Body of pancreas (tissue), 4 donors: ENCODE measurements around the gene TOR4A. TPM values are rescaled to one million over a fixed set of nuclear protein-coding genes. Genes with fewer than 3 reads are reported as not detected.

ENCODE experiments used
- ATAC-seq: fragments of 150-250 bp; one replicate; pipeline ENCODE4 v1.9.1; 2016
- DNase-seq, 4 donors: peaks; one replicate each; pipeline ENCODE4 v3.0.0-alpha.2; 2019
- H3K27ac ChIP-seq, 4 donors: fragments of 200-600 bp; sonication (generic); 1 replicate in 3 of 4; 2 replicates in 1 of 4; pipeline versions ENCODE4 v1.5.1 to v1.6.1; 2016 to 2019; ENCODE audit warnings: mild to moderate bottlenecking in 1 of 4, mixed read lengths in 1 of 4, moderate library complexity in 1 of 4
- H3K27me3 ChIP-seq, 2 donors: fragments of 200-600 bp; sonication (generic); one replicate each; pipeline ENCODE4 v1.6.0; 2016; ENCODE audit warnings: mild to moderate bottlenecking in 1 of 2
- H3K36me3 ChIP-seq, 2 donors: fragments of 200-600 bp; sonication (generic); replicated peaks in 1 of 2; 2 replicates each; pipeline ENCODE4 v1.5.1; 2016; ENCODE audit warnings: low read depth in 2 of 2; ENCODE audit not compliant: insufficient read depth in 1 of 2
- H3K4me1 ChIP-seq: fragments of 200-600 bp; sonication (generic); one replicate; pipeline ENCODE4 v1.6.0; 2016
- H3K4me3 ChIP-seq, 2 donors: fragments of 200-600 bp; sonication (generic); 1 replicate in 1 of 2; 2 replicates in 1 of 2; pipeline ENCODE4 v1.5.1; 2016 to 2019
- H3K9me3 ChIP-seq, 3 donors: fragments of 200-600 bp; sonication (generic); 1 replicate in 2 of 3; 2 replicates in 1 of 3; pipeline ENCODE4 v1.5.1; 2016
- CTCF ChIP-seq, 7 experiments: fragments of 450-650 bp in 4 of 7; fragments of 200-600 bp in 3 of 7; sonication (generic) in 3 of 7; IDR thresholded peaks; one replicate each; pipeline ENCODE4 v1.5.1; 2016 to 2019; ENCODE audit warnings: antibody characterized with exemption in 7 of 7
- POLR2A ChIP-seq, 3 donors: fragments of 450-650 bp; IDR thresholded peaks; one replicate each; pipeline ENCODE4 v1.6.1; 2016; ENCODE audit warnings: antibody characterized with exemption in 3 of 3, mild to moderate bottlenecking in 2 of 3
- WGBS, 2 donors: methylation state at CpG; one replicate each; pipeline ENCODE4 v1.1.5; 2017; 5-methylcytosine and 5-hydroxymethylcytosine counted together
- intact Hi-C: fragments of 100-400 bp; cut with DNase I; formaldehyde crosslinking; loops from one replicate; pipeline ENCODE4 v1.15.1; 2023
- total RNA-seq, 2 donors: library from RNA; depleted of rRNA; stranded (reverse); fragments of >200 nt; gene quantifications; one replicate each; pipeline ENCODE4 v1.1.0, GENCODE V29; 2016

TOR4A gene
- total RNA-seq, 2 donors from 2014 or later = 9.9 to 12.2 TPM

GRCh38 chr9:137308057-137308619, 30.6 kb downstream of the TOR4A start:
- TF ChIP-seq POLR2A (IDR thresholded peaks at IDR 0.05) (no peak), CTCF (IDR thresholded peaks at IDR 0.05) (no peak)
- peak in 1 of 4 donors; percentile 22 for DNase-seq

GRCh38 chr9:137309368-137310188, 32.1 kb downstream of the TOR4A start:
- H3K27ac ChIP-seq = peak overlapping the region; percentile 99 to 100 (median 100)
- no peaks in the 10 kb centered on the region for H3K36me3 ChIP-seq
- peaks cover 95% of the 10 kb centered on the region for H3K4me1 ChIP-seq
- TF ChIP-seq POLR2A (IDR thresholded peaks at IDR 0.05) (no peak), CTCF (IDR thresholded peaks at IDR 0.05) (no peak)
- H3K4me3 ChIP-seq = no peak overlapping the region
- DNase-seq (peak in 3 of 4 donors; percentile 14 to 33 (median 22)), ATAC-seq (no peak)
- no peaks in the 10 kb centered on the region for H3K9me3 ChIP-seq
- 68 to 77% methylated on average over 6 to 15 of the region's 15 CpGs for WGBS, 2 donors
- intact Hi-C loops = loop anchor here (10.0 kb wide), 1 partner anchor 105 kb away; no protein-coding TSS in a partner anchor
- H3K27me3 ChIP-seq = no peaks in the 10 kb centered on the region

More at GRCh38 chr9:137308057-137308619, 30.6 kb downstream of the TOR4A start:
- Histone ChIP-seq H3K4me1 (peaks cover 97% of the 10 kb centered on the region), H3K9me3 (no peaks in the 10 kb centered on the region), H3K27me3 (no peaks in the 10 kb centered on the region), H3K27ac (peak overlapping the region; percentile 95 to 99 (median 96)), H3K36me3 (no peaks in the 10 kb centered on the region), H3K4me3 (no peak overlapping the region)
- 82 to 98% methylated on average over 7 to 20 of the region's 20 CpGs for WGBS, 2 donors
- intact Hi-C loops = no loop called here
- ATAC-seq = no peak

GRCh38 chr9:137310189-137311052, 32.9 kb downstream of the TOR4A start:
- Histone ChIP-seq H3K4me1 (peaks cover 95% of the 10 kb centered on the region), H3K27me3 (no peaks in the 10 kb centered on the region), H3K27ac (peak overlapping the region; percentile 99 to 100 (median 100)), H3K4me3 (no peak overlapping the region), H3K9me3 (no peaks in the 10 kb centered on the region), H3K36me3 (no peaks in the 10 kb centered on the region)
- TF ChIP-seq POLR2A (IDR thresholded peaks at IDR 0.05) (no peak), CTCF (IDR thresholded peaks at IDR 0.05) (no peak)
- intact Hi-C loops = loop anchor here (10.0 kb wide), 1 partner anchor 104 kb away; no protein-coding TSS in a partner anchor
- ATAC-seq (peak; percentile 29), DNase-seq (peak; percentile 76 to 87 (median 85))
- 49% methylated on average over 14 to 20 of the region's 20 CpGs for WGBS, 2 donors

- H3K4me1 ChIP-seq = peaks cover 95% of the 10 kb centered on the region
- intact Hi-C loops = loop anchor here (10.0 kb wide), 1 partner anchor 103 kb away; no protein-coding TSS in a partner anchor
- H3K9me3 ChIP-seq = no peaks in the 10 kb centered on the region
- WGBS, 2 donors = 24% methylated on average over 17 of the region's 27 CpGs; no CpG with 5 or more reads in 1 of the 2 donors
- TF ChIP-seq CTCF (IDR thresholded peaks at IDR 0.05) = peak in 2 of 7 experiments; percentile 3 to 37
- TF ChIP-seq POLR2A (IDR thresholded peaks at IDR 0.05) = peak; percentile 24 to 69 (median 67)
- peak overlapping the region; percentile 99 to 100 (median 100) for H3K27ac ChIP-seq
- no peaks in the 10 kb centered on the region for H3K27me3 ChIP-seq
- no peaks in the 10 kb centered on the region for H3K36me3 ChIP-seq
- DNase-seq (peak; percentile 98 to 99 (median 98)), ATAC-seq (peak; percentile 81)
- no peak overlapping the region for H3K4me3 ChIP-seq
These were observed 33.9 kb downstream of the TOR4A start for GRCh38 chr9:137311171-137311985.
